GM12875 (cell line): ENCODE results near the gene ATCAY.

Source experiments
- H3K4me3 ChIP-seq: one replicate; pipeline ENCODE4 v1.5.1; 2011; ENCODE audit warnings: low read depth, low read length, control low read depth
- TF ChIP-seq, protein P1 (sequence below): IDR thresholded peaks from 2 replicates; pipeline ENCODE4 v1.5.1; 2011; ENCODE audit warnings: low read depth, mild to moderate bottlenecking, control low read depth, inconsistent platforms, low read length, moderate library complexity, borderline replicate concordance; ENCODE audit not compliant: insufficient read depth

The ATCAY gene

DNA sequence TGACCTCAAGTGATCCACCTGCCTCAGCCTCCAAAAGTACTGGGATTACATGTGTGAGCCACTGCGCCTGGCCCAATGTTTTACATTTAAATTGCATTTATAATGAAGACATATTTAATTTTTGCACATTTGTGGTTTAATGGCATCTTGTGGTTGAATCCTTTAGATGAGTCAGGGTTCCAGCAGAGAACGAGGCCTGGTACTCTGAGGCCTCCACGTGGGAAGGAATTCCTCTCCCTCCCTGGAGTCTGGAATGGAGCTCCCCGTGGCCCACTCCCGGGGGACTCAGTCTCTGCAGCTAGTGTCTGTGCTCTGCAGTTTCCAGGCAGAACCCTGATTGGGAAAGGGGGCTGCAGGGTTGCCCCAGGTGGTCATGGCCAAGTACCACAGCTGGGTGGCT, 35.9 kb upstream of the ATCAY start:
- no peak overlapping the region for H3K4me3 ChIP-seq
- TF ChIP-seq, protein P1, sequence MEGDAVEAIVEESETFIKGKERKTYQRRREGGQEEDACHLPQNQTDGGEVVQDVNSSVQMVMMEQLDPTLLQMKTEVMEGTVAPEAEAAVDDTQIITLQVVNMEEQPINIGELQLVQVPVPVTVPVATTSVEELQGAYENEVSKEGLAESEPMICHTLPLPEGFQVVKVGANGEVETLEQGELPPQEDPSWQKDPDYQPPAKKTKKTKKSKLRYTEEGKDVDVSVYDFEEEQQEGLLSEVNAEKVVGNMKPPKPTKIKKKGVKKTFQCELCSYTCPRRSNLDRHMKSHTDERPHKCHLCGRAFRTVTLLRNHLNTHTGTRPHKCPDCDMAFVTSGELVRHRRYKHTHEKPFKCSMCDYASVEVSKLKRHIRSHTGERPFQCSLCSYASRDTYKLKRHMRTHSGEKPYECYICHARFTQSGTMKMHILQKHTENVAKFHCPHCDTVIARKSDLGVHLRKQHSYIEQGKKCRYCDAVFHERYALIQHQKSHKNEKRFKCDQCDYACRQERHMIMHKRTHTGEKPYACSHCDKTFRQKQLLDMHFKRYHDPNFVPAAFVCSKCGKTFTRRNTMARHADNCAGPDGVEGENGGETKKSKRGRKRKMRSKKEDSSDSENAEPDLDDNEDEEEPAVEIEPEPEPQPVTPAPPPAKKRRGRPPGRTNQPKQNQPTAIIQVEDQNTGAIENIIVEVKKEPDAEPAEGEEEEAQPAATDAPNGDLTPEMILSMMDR: no peak

DNA sequence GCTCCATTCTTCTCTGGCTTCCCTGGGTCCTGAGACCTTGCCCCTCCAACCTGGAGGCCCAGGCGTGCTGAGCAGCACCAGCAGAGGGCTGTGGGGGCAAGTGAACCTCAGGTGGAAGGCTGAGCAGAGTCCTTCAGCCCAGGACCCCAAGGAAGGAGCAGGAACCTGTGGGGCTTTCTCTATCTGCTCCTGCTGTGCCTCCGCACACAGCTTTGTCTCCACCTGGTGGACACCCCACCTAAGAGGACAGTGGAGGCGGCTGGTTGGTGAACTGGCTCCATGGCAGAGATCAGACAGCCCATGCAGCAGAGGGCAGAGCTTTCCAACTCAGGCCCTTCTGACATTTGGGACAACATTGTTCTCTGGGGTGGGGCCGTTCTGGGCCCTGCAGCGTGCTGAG, 31.4 kb upstream of the ATCAY start:
- H3K4me3 ChIP-seq: no peak overlapping the region
- TF ChIP-seq, protein P1: peak; percentile 66; the same call in 1 of the 2 replicates

DNA sequence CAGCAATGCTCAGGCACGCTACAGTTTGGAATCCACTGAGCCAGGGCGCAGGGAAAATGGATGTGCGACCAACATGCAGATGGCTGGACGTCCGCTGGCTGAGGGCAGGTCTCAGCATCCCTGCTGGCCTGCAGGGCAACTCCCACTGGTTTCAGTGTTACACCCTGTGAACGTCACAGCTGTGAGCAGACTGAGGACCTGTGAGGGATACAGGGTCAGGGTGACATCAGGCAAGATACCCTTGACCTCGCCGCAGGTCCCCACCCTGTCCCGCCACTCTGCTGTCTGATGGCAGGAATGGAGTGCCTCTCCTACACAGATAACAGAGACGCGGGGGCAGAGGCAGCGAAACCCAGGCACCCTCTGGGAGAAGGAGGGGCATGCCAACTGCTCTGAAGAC, 30.7 kb upstream of the ATCAY start:
- H3K4me3 ChIP-seq: no peak overlapping the region
- TF ChIP-seq, protein P1: no peak

DNA sequence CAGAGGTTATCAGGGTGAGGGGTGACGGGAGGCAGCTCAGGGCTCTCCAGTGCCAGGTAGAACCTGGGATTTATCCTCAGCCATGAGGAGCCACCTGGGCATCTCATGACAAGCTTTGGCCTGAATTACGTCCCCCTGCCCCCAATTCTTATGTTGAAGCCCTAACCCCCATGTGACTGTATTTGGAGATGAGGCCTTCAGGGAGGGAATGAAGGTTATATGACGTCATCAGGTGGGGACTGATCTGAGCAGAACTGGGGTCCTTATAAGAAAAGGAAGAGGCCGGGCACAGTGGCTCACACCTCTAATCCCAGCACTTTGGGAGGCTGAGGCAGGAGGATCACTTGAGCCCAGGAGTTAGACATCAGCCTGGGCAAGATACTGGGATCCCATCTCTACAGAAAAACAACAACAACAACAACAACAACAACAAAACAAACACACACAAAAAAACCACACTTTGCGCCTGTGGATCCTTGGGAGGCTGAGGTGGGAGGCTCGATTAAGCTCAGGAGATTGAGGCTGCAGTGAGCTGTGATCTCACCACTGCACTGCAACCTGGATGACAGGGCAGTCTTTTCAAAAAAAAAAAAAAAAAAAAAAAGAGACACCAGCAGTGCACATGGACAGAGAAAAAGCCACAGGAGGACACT, 30.0 kb upstream of the ATCAY start:
- H3K4me3 ChIP-seq: no peak overlapping the region
- TF ChIP-seq, protein P1: no peak

DNA sequence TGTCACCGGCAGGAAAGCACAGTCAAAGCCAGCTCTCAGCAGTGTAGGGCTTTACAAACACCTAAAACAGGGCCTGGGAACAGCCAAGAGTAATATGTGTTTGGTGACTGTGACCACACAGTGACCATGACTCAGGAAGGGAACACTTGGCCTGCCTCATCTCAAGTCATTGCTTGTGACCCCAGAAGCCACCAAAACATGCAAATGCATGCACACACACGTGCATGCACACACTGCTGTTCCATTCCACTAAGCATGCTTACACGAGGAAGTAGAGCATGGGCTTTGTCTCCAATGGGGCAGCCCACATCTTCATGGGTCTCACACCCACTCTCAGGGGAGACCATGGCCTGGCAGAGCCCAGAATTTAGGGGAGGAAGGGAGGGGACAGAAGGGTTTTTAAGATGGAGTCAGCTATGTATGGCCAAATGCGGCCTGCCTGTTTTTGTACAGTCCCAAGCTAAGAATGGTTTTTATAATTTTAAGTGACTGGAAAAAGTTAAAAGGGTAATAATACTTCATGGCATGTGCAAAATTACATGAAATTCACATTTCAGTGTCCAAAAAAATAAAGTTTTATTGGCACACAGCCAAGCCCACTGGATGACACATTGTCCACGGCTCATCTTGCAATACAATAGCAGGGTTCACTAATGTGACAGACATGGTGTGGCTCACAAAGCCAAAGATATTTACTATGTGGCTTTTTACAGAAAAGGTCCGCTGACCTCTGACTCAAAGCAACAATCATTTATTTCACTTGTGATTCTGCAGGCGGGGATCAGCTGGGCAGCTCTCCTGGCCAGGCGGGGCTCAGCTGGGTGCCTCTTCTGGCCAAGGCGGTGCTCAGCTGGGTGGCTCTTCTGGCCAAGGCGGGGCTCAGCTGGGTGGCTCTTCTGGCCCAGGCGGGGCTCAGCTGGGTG, 29.0 kb upstream of the ATCAY start:
- H3K4me3 ChIP-seq: no peak overlapping the region
- TF ChIP-seq, protein P1: no peak

DNA sequence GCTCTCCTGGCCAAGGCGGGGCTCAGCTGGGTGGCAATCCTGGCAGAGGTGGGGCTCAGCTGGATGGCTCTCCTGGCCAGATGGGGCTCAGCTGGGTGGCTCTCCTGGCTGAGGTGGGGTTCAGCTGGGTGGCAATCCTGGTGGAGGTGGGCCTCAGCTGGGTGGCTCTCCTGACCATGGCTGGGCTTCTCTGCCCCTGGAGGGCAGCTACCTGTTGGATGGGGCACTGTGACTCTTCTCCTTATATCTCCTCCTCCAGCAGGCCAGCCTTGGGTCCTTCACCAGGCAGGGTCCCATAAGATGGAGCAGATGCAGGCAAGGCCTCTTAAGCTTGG, 28.3 kb upstream of the ATCAY start:
- TF ChIP-seq, protein P1: no peak

More for the DNA sequence above, 28.3 kb upstream of the ATCAY start:
- H3K4me3 ChIP-seq: no peak overlapping the region
